ENCODE measurements around the gene GP1BA. TPM values are rescaled to one million over a fixed set of nuclear protein-coding genes. Genes with fewer than 3 reads are reported as not detected.
A peak's percentile ranks its signal among the peaks of the same experiment; 100 is the strongest.

Gene GP1BA
- total and polyA plus RNA-seq, 10 donors = 1.8 to 6.1 (median 2.8) TPM

GRCh38 chr17:4939546-4939795, 7.4 kb downstream of the GP1BA start:
- TF ChIP-seq POLR2A (IDR thresholded peaks at IDR 0.05) (no peak), CTCF (IDR thresholded peaks at IDR 0.05 in 8 of 11, conservative IDR thresholded peaks at IDR 0.05 in 3 of 11) (no peak), POLR2AphosphoS5 (IDR thresholded peaks at IDR 0.05) (no peak)
- DNase-seq = peak; percentile 92
- peak overlapping the region; percentile 93 to 99 (median 97) for H3K27ac ChIP-seq
- H3K4me1 ChIP-seq = peaks cover 43 to 80% (median 63%) of the 10 kb centered on the region in 6 donors
- peak overlapping the region; percentile 57 to 95 (median 78) for H3K4me3 ChIP-seq
- WGBS, 5 donors = 0 to 1% (median 0%) methylated on average over 16 of the region's 16 CpGs
- no peaks in the 10 kb centered on the region for H3K27me3 ChIP-seq (replicated peaks in 1 of 7)
- intact Hi-C loops (cut with DNase I; ENCODE audit: low total_unique reads) = loop anchor here (10.0 kb wide), 1 partner anchor 55 kb away; the partner anchor contains the start of genes INCA1 and KIF1C
- no peaks in the 10 kb centered on the region for H3K9me3 ChIP-seq
- H3K36me3 ChIP-seq = peaks cover 0 to 65% (median 36%) of the 10 kb centered on the region in 6 donors

GRCh38 chr17:4939796-4940554, 7.9 kb downstream of the GP1BA start, which contains the start of the genes RNF167 and SLC25A11:
Gene RNF167, plus strand, starts transcription at chr17:4940268. Its CDS starts 642 bp downstream, at chr17:4940910.
Gene SLC25A11, minus strand, starts transcription at chr17:4940046. Its CDS starts 136 bp downstream, at chr17:4939910.
- peak within 1 kb of the TSS; percentile 57 to 95 (median 78) for H3K4me3 ChIP-seq
- DNase-seq = peak; percentile 98
- H3K27me3 ChIP-seq (replicated peaks in 1 of 7) = no peaks in the 10 kb centered on the region
- peaks cover 0 to 70% (median 41%) of the 10 kb centered on the region in 6 donors for H3K36me3 ChIP-seq
- TF ChIP-seq CTCF (IDR thresholded peaks at IDR 0.05 in 8 of 11, conservative IDR thresholded peaks at IDR 0.05 in 3 of 11) (peak in 8 of 11 experiments; percentile 12 to 68 (median 40)), POLR2AphosphoS5 (IDR thresholded peaks at IDR 0.05) (peak; percentile 87 to 92 (median 91)), POLR2A (IDR thresholded peaks at IDR 0.05) (peak in 2 of 3 donors; percentile 32 to 58)
- H3K9me3 ChIP-seq = no peaks in the 10 kb centered on the region
- peaks cover 45 to 80% (median 65%) of the 10 kb centered on the region in 6 donors for H3K4me1 ChIP-seq
- 0% methylated on average over 55 to 72 of the region's 72 CpGs for WGBS, 5 donors
- intact Hi-C loops (cut with DNase I; ENCODE audit: low total_unique reads) = loop anchor here (2.0 to 10.0 kb wide), 2 partner anchors 27 to 55 kb away; partner anchors contain the start of genes INCA1, KIF1C and SPAG7
- H3K27ac ChIP-seq = peak within 1 kb of the TSS; percentile 93 to 99 (median 97)

- 0 to 1% (median 1%) methylated on average over 23 to 29 of the region's 29 CpGs for WGBS, 5 donors
- intact Hi-C loops (cut with DNase I; ENCODE audit: low total_unique reads) = loop anchor here (2.0 kb wide), 1 partner anchor 26 kb away; the partner anchor contains the start of gene SPAG7
- peak overlapping the region; percentile 93 to 99 (median 97) for H3K27ac ChIP-seq
- DNase-seq = peak; percentile 91
- peaks cover 53 to 86% (median 73%) of the 10 kb centered on the region in 6 donors for H3K4me1 ChIP-seq
- peak overlapping the region; percentile 57 to 95 (median 78) for H3K4me3 ChIP-seq
- H3K9me3 ChIP-seq = no peaks in the 10 kb centered on the region
- TF ChIP-seq CTCF (IDR thresholded peaks at IDR 0.05 in 8 of 11, conservative IDR thresholded peaks at IDR 0.05 in 3 of 11) (no peak), POLR2AphosphoS5 (IDR thresholded peaks at IDR 0.05) (peak in 2 of 3 donors; percentile 67 to 81), POLR2A (IDR thresholded peaks at IDR 0.05) (no peak)
- H3K27me3 ChIP-seq (replicated peaks in 1 of 7) = no peaks in the 10 kb centered on the region
- H3K36me3 ChIP-seq = peaks cover 0 to 71% (median 49%) of the 10 kb centered on the region in 6 donors
These were observed 8.7 kb downstream of the GP1BA start for GRCh38 chr17:4940555-4941318.

Measured in spleen (tissue), 11 donors.